22Rv1 (cell line): ENCODE measurements around the gene FAM227B.
"Not testable (repeated sequence)": the region's sequence is repeated elsewhere in the genome, so short reads cannot be mapped to it uniquely, and the experiment has no call there.

Source experiments
- ZFX ChIP-seq: fragments of 450-650 bp; IDR thresholded peaks from 2 replicates; pipeline ENCODE4 v1.6.1; 2017; ENCODE audit warnings: antibody characterized with exemption, borderline replicate concordance
- TF ChIP-seq, protein P1 (sequence below): fragments of 450-650 bp; IDR thresholded peaks from 2 replicates; pipeline ENCODE4 v1.5.1; 2017; ENCODE audit warnings: mild to moderate bottlenecking

DNA sequence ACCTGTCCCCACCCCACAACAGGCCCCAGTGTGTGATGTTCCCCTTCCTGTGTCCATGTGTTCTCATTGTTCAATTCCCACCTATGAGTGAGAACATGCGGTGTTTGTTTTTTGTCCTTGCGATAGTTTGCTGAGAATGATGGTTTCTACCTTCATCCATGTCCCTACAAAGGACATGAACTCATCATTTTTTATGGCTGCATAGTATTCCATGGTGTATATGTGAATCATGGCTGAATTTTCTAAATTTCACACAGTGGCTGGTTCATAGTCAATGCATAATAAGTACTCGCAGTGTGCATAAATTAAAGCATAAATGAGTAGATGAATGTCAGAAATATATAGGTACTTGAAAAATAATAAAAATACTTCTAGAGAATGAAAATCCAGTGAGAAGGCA lies 8.4 kb downstream of the FAM227B start:
- TF ChIP-seq ZFX = not testable (repeated sequence)
- TF ChIP-seq, protein P1, sequence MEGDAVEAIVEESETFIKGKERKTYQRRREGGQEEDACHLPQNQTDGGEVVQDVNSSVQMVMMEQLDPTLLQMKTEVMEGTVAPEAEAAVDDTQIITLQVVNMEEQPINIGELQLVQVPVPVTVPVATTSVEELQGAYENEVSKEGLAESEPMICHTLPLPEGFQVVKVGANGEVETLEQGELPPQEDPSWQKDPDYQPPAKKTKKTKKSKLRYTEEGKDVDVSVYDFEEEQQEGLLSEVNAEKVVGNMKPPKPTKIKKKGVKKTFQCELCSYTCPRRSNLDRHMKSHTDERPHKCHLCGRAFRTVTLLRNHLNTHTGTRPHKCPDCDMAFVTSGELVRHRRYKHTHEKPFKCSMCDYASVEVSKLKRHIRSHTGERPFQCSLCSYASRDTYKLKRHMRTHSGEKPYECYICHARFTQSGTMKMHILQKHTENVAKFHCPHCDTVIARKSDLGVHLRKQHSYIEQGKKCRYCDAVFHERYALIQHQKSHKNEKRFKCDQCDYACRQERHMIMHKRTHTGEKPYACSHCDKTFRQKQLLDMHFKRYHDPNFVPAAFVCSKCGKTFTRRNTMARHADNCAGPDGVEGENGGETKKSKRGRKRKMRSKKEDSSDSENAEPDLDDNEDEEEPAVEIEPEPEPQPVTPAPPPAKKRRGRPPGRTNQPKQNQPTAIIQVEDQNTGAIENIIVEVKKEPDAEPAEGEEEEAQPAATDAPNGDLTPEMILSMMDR = not testable (repeated sequence)
